Measurements from ENCODE around the gene MRPS17.

- TF ChIP-seq CTCF (IDR thresholded peaks at IDR 0.05; ENCODE audit: extremely low read depth in 1 of 2, insufficient read depth in 1 of 2, low read depth in 1 of 2, low read length in 2 of 2) (no peak), POLR2A (IDR thresholded peaks at IDR 0.05; ENCODE audit: low read depth, low read length) (no peak), JUN (IDR thresholded peaks at IDR 0.05; ENCODE audit: borderline replicate concordance, insufficient read depth, insufficient read length, low read depth) (no peak), POLR2AphosphoS5 (IDR thresholded peaks at IDR 0.05; ENCODE audit: insufficient read depth, low read depth, low read length) (no peak)
Measured at GRCh38 chr7:55973747-55974250, 22.1 kb downstream of the MRPS17 start.
